ENCODE results near the gene SHC4.

SHC4 gene

DNA sequence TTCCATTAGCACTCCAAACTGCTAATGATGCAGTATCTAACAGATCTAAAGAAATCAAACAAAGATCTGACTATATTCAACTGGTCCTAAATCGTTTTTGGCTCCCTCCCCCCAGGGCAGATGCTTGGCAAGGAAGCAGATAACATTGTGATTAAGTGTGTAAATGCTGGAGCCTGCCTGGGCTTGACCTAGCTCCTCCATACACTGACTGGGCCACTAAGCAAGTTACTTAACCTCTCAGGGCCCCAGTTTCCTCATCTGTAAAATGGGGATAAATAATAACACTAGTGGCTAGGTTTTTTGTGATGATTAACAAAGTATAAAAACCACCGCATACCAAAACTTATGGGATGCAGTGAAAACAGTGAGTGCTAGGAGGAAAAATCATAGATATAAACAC, 76.6 kb downstream of the SHC4 start:
- Histone ChIP-seq H3K4me1 (ENCODE audit: control insufficient read depth, insufficient read depth, low read length, poor library complexity, severe bottlenecking) (no peaks in the 10 kb centered on the region), H3K27ac (ENCODE audit: low read depth, low read length, severe bottlenecking) (no peak overlapping the region), H3K4me3 (ENCODE audit: extremely low read depth, insufficient read depth, low read length, poor library complexity, severe bottlenecking) (no peak overlapping the region), H3K36me3 (ENCODE audit: control insufficient read depth, insufficient read depth, low read length) (no peaks in the 10 kb centered on the region), H3K9me3 (ENCODE audit: control insufficient read depth, low read length) (no peaks in the 10 kb centered on the region)
- no CpG with 5 or more reads among the region's 2 CpGs for WGBS, 2 experiments (ENCODE audit: insufficient coverage in 2 of 2)

DNA sequence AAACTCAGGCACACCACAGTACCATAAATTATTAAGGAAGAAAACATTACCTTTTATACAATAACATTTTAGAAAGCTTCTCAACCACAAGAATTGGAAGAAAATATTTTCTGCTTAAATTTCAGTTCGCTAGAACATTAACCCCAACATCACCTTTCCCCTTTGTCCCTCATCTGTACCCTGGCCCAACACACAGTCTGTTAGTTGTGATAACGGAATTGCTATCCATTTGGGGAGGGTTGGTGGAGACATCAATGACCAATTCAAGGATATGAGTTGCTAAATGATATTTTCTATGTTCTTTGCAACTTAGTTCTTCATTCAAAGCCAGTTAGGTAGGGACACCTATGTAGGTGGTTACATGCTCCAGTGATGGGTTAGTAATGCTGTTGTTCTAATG, 80.0 kb downstream of the SHC4 start:
- WGBS, 2 experiments (ENCODE audit: insufficient coverage in 2 of 2), result no CpG with 5 or more reads among the region's 2 CpGs
- Histone ChIP-seq H3K4me3 (ENCODE audit: extremely low read depth, insufficient read depth, low read length, poor library complexity, severe bottlenecking) (no peak overlapping the region), H3K27ac (ENCODE audit: low read depth, low read length, severe bottlenecking) (no peak overlapping the region), H3K36me3 (ENCODE audit: control insufficient read depth, insufficient read depth, low read length) (no peaks in the 10 kb centered on the region), H3K4me1 (ENCODE audit: control insufficient read depth, insufficient read depth, low read length, poor library complexity, severe bottlenecking) (peaks cover 9% of the 10 kb centered on the region), H3K9me3 (ENCODE audit: control insufficient read depth, low read length) (no peaks in the 10 kb centered on the region)

DNA sequence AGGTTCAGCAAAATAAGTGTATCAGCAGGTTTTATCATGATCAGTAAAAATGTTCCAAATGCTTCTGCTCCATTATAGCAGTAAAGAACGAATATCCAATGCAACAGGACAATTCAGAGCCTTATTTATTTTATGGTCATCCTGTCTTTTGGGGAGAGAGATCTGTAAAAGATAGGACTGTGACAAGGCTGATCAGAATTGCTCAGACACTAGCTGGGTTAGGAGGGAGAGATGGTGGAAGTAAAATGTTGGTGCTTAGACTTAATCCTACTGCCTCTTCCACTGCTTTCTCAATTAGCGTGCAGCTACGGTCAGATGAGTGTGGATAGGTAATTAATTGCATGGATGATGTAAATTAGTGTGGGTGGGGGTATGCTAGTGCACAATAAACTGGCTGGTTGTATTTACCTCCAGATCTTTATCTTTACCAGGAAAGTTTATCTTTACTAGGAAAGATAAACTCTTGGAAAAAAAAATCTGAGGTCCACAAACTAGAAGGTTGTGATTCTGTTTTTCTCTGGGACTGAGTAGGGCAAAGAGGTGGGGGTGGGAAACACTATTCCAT, 83.6 kb downstream of the SHC4 start:
- Histone ChIP-seq H3K36me3 (ENCODE audit: control insufficient read depth, insufficient read depth, low read length) (no peaks in the 10 kb centered on the region), H3K27ac (ENCODE audit: low read depth, low read length, severe bottlenecking) (no peak overlapping the region), H3K4me1 (ENCODE audit: control insufficient read depth, insufficient read depth, low read length, poor library complexity, severe bottlenecking) (peaks cover 9% of the 10 kb centered on the region), H3K4me3 (ENCODE audit: extremely low read depth, insufficient read depth, low read length, poor library complexity, severe bottlenecking) (no peak overlapping the region), H3K9me3 (ENCODE audit: control insufficient read depth, low read length) (no peaks in the 10 kb centered on the region)
- 92% methylated on average over 2 of the region's 3 CpGs; no CpG with 5 or more reads in 1 of the 2 experiments for WGBS, 2 experiments (ENCODE audit: insufficient coverage in 2 of 2)

DNA sequence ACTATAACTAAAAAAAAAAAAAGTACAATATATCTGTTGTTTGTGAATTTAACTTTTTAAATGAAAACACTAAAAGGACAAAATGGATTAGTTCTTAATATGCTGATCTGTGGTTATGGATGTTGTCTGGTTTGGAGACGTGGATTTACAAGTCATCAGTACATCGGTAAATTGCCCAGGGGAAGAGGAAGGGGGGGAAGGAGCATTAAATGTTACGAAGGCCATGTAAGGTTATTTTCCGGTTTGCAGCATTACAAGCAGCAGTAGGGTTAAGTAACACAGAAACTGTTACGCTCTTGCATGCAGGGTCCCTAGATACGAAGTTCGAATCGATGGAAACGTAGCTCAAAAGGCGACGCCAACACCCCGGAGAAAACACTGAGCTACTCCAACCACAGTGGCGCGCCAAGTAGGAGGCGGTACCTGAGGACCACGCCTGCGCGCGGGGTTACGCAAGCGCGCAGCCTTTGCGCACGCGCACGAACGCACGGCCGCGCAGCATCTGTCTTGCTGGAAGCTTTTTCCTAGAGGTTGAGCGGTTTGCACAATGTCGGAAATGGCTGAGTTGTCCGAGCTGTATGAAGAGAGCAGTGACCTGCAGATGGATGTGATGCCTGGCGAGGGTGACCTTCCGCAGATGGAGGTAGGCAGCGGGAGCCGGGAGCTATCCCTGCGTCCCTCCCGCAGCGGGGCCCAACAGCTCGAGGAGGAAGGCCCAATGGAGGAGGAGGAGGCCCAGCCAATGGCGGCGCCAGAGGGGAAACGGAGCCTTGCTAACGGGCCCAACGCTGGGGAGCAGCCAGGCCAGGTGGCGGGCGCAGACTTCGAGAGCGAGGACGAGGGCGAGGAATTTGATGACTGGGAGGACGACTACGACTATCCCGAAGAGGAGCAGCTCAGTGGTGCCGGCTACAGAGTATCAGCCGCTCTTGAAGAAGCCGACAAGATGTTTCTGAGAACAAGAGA, 85.8 kb downstream of the SHC4 start, which contains the start of gene EID1:
EID1 (plus strand) TSS at position 505 of the 966 bp plus-strand sequence; CDS start at position 548, 43 bp downstream.
- Histone ChIP-seq H3K4me1 (ENCODE audit: control insufficient read depth, insufficient read depth, low read length, poor library complexity, severe bottlenecking) (peaks cover 9% of the 10 kb centered on the region), H3K36me3 (ENCODE audit: control insufficient read depth, insufficient read depth, low read length) (no peaks in the 10 kb centered on the region), H3K27ac (ENCODE audit: low read depth, low read length, severe bottlenecking) (peak within 1 kb of the TSS; percentile 84), H3K4me3 (ENCODE audit: extremely low read depth, insufficient read depth, low read length, poor library complexity, severe bottlenecking) (peak within 1 kb of the TSS; percentile 69), H3K9me3 (ENCODE audit: control insufficient read depth, low read length) (no peaks in the 10 kb centered on the region)
- WGBS, 2 experiments (ENCODE audit: insufficient coverage in 2 of 2), result 1 to 3% methylated on average over 52 to 55 of the region's 58 CpGs

DNA sequence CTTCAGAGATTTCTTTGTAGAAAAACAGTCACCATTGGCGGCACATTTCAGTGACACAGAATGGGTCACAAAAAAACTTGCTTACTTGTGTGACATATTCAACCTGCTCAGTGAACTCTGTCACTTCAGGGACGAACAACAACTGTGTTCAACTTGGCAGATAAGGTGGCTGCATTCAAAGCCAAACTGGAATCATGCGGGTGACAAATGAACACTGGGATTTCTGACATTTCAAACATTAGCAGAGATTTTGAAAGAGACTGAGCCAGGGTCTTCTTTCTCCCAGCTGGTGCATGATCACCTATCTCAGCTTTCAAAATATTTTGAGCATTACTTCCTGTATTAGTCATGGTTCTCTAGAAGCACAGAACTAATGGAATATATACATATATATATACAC, 87.7 kb downstream of the SHC4 start:
- 85 to 91% methylated on average over 3 of the region's 3 CpGs for WGBS, 2 experiments (ENCODE audit: insufficient coverage in 2 of 2)
- peaks cover 9% of the 10 kb centered on the region for H3K4me1 ChIP-seq (ENCODE audit: control insufficient read depth, insufficient read depth, low read length, poor library complexity, severe bottlenecking)
- H3K27ac ChIP-seq (ENCODE audit: low read depth, low read length, severe bottlenecking), result no peak overlapping the region
- no peaks in the 10 kb centered on the region for H3K36me3 ChIP-seq (ENCODE audit: control insufficient read depth, insufficient read depth, low read length)
- H3K9me3 ChIP-seq (ENCODE audit: control insufficient read depth, low read length), result no peaks in the 10 kb centered on the region
- no peak overlapping the region for H3K4me3 ChIP-seq (ENCODE audit: extremely low read depth, insufficient read depth, low read length, poor library complexity, severe bottlenecking)

DNA sequence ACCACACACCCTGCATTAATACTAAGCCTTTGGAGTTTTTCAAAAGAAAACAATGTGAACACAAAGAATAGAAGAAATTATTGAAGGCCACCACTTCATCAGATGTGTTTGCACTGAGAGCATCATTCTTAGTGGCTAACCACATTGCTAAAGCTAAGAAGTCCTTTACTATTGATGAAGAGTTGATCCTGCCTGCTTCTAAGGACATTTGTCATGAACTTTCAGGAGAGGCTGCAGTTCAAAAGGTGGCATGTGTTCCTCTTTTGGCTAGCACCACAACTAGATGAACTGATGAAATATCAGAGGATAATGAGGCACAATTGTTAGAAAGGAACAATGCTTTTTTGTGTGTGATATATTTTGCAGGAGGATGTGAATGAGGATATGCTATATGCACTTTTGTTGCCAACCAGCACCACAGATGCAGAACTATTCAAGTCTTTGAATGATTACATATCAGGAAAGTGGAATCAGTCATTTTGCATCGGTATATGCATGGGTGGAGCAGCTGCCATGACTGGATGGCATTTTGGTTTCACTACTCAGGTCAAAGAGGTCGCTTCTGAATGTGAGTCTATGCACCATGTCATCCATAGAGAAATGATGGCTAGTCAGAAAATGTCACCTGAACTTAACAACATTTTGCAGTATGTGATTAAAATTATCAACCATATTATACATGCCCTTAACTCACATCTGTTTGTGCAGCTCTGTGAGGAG, 88.3 kb downstream of the SHC4 start:
- H3K9me3 ChIP-seq (ENCODE audit: control insufficient read depth, low read length), result no peaks in the 10 kb centered on the region
- no peak overlapping the region for H3K27ac ChIP-seq (ENCODE audit: low read depth, low read length, severe bottlenecking)
- H3K36me3 ChIP-seq (ENCODE audit: control insufficient read depth, insufficient read depth, low read length), result no peaks in the 10 kb centered on the region
- no peak overlapping the region for H3K4me3 ChIP-seq (ENCODE audit: extremely low read depth, insufficient read depth, low read length, poor library complexity, severe bottlenecking)
- WGBS, 2 experiments (ENCODE audit: insufficient coverage in 2 of 2), result 89 to 100% methylated on average over 1 to 2 of the region's 2 CpGs
- peaks cover 7% of the 10 kb centered on the region for H3K4me1 ChIP-seq (ENCODE audit: control insufficient read depth, insufficient read depth, low read length, poor library complexity, severe bottlenecking)

DNA sequence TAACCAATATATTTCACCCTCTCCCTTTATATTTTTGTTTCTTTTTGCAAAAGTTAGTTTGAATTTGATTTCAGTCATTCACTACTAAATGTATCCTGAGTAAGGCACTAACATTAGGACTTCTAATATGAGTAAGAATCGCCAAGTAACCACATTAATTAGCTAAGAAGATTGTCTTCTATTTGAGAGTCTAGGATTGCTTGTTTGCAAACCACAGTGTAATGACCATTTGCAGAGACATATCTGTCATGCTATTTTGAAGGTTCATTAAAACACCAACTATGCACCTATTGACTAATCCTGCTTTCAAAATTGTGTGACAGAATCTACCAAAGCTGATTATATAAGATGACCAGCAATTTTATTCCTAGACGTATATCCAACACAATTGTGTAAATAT, 91.1 kb downstream of the SHC4 start:
- no peaks in the 10 kb centered on the region for H3K36me3 ChIP-seq (ENCODE audit: control insufficient read depth, insufficient read depth, low read length)
- WGBS, 2 experiments (ENCODE audit: insufficient coverage in 2 of 2), result no CpG with 5 or more reads among the region's 2 CpGs
- H3K9me3 ChIP-seq (ENCODE audit: control insufficient read depth, low read length), result no peaks in the 10 kb centered on the region
- no peaks in the 10 kb centered on the region for H3K4me1 ChIP-seq (ENCODE audit: control insufficient read depth, insufficient read depth, low read length, poor library complexity, severe bottlenecking)
- H3K27ac ChIP-seq (ENCODE audit: low read depth, low read length, severe bottlenecking), result no peak overlapping the region
- no peak overlapping the region for H3K4me3 ChIP-seq (ENCODE audit: extremely low read depth, insufficient read depth, low read length, poor library complexity, severe bottlenecking)

DNA sequence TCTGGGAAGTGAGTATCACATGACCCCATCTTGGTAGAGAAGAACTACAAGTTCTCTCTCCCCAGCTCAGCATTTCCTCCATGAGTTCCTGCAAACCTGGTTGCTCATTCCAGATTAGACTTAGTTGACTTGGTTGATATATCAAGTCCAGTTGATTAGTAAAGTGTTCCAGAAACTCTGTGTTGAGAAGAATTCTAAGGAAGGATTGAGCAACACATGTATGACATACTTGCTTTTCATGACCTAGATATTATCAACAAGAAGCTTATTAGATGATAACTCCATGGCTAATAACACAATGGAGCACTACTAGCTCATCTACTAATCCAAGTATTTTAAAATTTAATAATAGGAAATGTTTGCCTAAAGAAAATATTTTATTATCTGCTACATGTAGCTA, 92.2 kb downstream of the SHC4 start:
- Histone ChIP-seq H3K4me3 (ENCODE audit: extremely low read depth, insufficient read depth, low read length, poor library complexity, severe bottlenecking) (no peak overlapping the region), H3K4me1 (ENCODE audit: control insufficient read depth, insufficient read depth, low read length, poor library complexity, severe bottlenecking) (peaks cover under 1% of the 10 kb centered on the region), H3K9me3 (ENCODE audit: control insufficient read depth, low read length) (no peaks in the 10 kb centered on the region), H3K27ac (ENCODE audit: low read depth, low read length, severe bottlenecking) (no peak overlapping the region), H3K36me3 (ENCODE audit: control insufficient read depth, insufficient read depth, low read length) (no peaks in the 10 kb centered on the region)

DNA sequence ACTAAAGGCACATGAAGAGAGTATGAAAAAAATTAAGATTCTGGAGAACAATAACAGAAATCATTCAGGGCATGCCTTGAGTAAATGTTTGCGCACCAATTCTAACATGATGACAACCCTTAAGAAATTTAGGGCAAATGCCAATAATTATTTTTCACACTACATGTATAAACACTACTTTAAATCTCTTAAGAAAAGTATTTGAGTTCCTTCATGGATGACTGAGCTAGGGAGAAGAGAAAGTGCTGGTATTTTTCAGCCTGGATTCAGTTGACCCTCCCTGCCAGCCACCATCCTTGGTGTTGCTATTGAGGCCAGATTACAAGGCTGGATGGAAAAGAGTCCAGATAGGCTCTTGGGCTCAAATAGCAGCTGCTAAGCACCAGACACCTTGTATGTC, 93.8 kb downstream of the SHC4 start:
- Histone ChIP-seq H3K4me1 (ENCODE audit: control insufficient read depth, insufficient read depth, low read length, poor library complexity, severe bottlenecking) (peaks cover 9% of the 10 kb centered on the region), H3K36me3 (ENCODE audit: control insufficient read depth, insufficient read depth, low read length) (no peaks in the 10 kb centered on the region), H3K4me3 (ENCODE audit: extremely low read depth, insufficient read depth, low read length, poor library complexity, severe bottlenecking) (no peak overlapping the region), H3K27ac (ENCODE audit: low read depth, low read length, severe bottlenecking) (no peak overlapping the region), H3K9me3 (ENCODE audit: control insufficient read depth, low read length) (no peaks in the 10 kb centered on the region)
- 80% methylated on average over 1 of the region's 1 CpG; no CpG with 5 or more reads in 1 of the 2 experiments for WGBS, 2 experiments (ENCODE audit: insufficient coverage in 2 of 2)

DNA sequence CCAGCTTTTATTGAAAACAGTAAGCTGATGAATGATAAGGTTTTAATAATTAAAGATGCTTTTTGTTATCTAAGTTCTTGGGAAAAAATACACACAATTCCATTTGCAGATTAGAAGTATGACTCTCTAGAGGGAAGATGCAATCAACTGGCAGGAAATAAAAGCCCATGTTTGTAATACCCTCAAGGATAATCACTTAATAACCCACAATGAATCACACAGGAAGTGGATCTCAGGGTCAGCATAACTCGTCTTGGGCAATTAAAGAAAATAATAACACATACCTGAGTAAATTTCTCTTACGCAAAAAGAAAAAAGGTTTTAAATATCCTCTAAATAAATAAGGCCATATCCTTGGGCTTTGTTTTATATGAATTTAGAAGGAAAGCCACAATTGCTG, 95.2 kb downstream of the SHC4 start:
- Histone ChIP-seq H3K4me3 (ENCODE audit: extremely low read depth, insufficient read depth, low read length, poor library complexity, severe bottlenecking) (no peak overlapping the region), H3K4me1 (ENCODE audit: control insufficient read depth, insufficient read depth, low read length, poor library complexity, severe bottlenecking) (peaks cover 9% of the 10 kb centered on the region), H3K36me3 (ENCODE audit: control insufficient read depth, insufficient read depth, low read length) (no peaks in the 10 kb centered on the region), H3K27ac (ENCODE audit: low read depth, low read length, severe bottlenecking) (no peak overlapping the region), H3K9me3 (ENCODE audit: control insufficient read depth, low read length) (no peaks in the 10 kb centered on the region)
- WGBS, 2 experiments (ENCODE audit: insufficient coverage in 2 of 2), result 50% methylated on average over 1 of the region's 2 CpGs; no CpG with 5 or more reads in 1 of the 2 experiments
